PC-9 (cell line): ENCODE measurements around the gene PYROXD2. TPM values are rescaled to one million over a fixed set of nuclear protein-coding genes. Genes with fewer than 3 reads are reported as not detected.

Experiments used
- BruUV-seq: library from RNA; stranded (reverse); fragments of 400-500 nt; replicated peaks from 2 replicates; lab custom pipeline; 2021; lab: Mats Ljungman, UMichigan
- CTCF ChIA-PET: fragments of 300-600 bp; sonication (Branson Sonifier 250); formaldehyde crosslinking; loops from one replicate; lab custom pipeline; 2022; ENCODE audit warnings: antibody characterized with exemption; lab: Charles Lee
- POLR2A ChIA-PET: fragments of 300-600 bp; sonication (Branson Sonifier 250); formaldehyde crosslinking; loops from one replicate; lab custom pipeline; 2022; ENCODE audit warnings: antibody characterized with exemption; ENCODE audit not compliant: unreplicated experiment; lab: Charles Lee
- DNase-seq, 2 experiments: peaks; one replicate each; pipeline versions ENCODE4 v3.0.0 to v3.0.0-alpha.2; 2015 to 2022; ENCODE audit warnings: mixed read lengths in 1 of 2
- H2AFZ ChIP-seq: fragments of 200-600 bp; sonication (generic); 2 replicates; pipeline ENCODE4 v1.8.1; 2017; ENCODE audit warnings: antibody characterized with exemption
- H3F3A ChIP-seq: fragments of 200-600 bp; sonication (generic); 2 replicates; pipeline ENCODE4 v1.8.1; 2017; ENCODE audit warnings: antibody characterized with exemption, mild to moderate bottlenecking, low read depth; ENCODE audit not compliant: insufficient read depth
- H3K27ac ChIP-seq: fragments of 200-600 bp; sonication (generic); 2 replicates; pipeline ENCODE4 v1.6.1; 2016; ENCODE audit warnings: mixed run types
- H3K27me3 ChIP-seq: fragments of 200-600 bp; sonication (generic); 2 replicates; pipeline ENCODE4 v1.6.1; 2016; ENCODE audit warnings: low read depth, mixed run types; ENCODE audit not compliant: insufficient read depth
- H3K36me3 ChIP-seq: fragments of 200-600 bp; sonication (generic); 2 replicates; pipeline ENCODE4 v1.6.1; 2016; ENCODE audit warnings: low read depth, mixed run types
- H3K4me1 ChIP-seq: fragments of 200-600 bp; sonication (generic); replicated peaks from 2 replicates; pipeline ENCODE4 v1.6.1; 2016; ENCODE audit warnings: mixed run types; ENCODE audit not compliant: insufficient read depth
- H3K4me2 ChIP-seq: fragments of 200-600 bp; sonication (generic); 2 replicates; pipeline ENCODE4 v1.6.1; 2017; ENCODE audit warnings: mixed run types
- H3K4me3 ChIP-seq: fragments of 200-600 bp; sonication (generic); 2 replicates; pipeline ENCODE4 v1.6.1; 2016; ENCODE audit warnings: mixed run types
- H3K79me2 ChIP-seq: fragments of 200-600 bp; sonication (generic); 2 replicates; pipeline ENCODE4 v1.6.1; 2017; ENCODE audit warnings: low read depth, mixed run types
- H3K9me2 ChIP-seq: fragments of 200-600 bp; sonication (generic); 2 replicates; pipeline ENCODE4 v1.8.1; 2017; ENCODE audit warnings: mild to moderate bottlenecking; ENCODE audit not compliant: insufficient read depth
- H3K9me3 ChIP-seq: fragments of 200-600 bp; sonication (generic); 2 replicates; pipeline ENCODE4 v1.8.1; 2016; ENCODE audit warnings: low read depth; ENCODE audit not compliant: insufficient read depth
- H4K20me1 ChIP-seq: fragments of 200-600 bp; sonication (generic); 2 replicates; pipeline ENCODE4 v1.8.1; 2017; ENCODE audit not compliant: insufficient read depth
- CTCF ChIP-seq: fragments of 200-600 bp; sonication (generic); conservative IDR thresholded peaks from 2 replicates; pipeline ENCODE4 v1.6.1; 2017; ENCODE audit warnings: mixed run types, antibody characterized with exemption, mild to moderate bottlenecking, moderate library complexity
- EZH2 ChIP-seq: fragments of 200-600 bp; sonication (generic); IDR thresholded peaks from 2 replicates; pipeline ENCODE4 v1.8.0; 2017; ENCODE audit warnings: antibody characterized with exemption, low read depth
- intact Hi-C: fragments of 100-400 bp; cut with micrococcal nuclease; formaldehyde crosslinking; loops from one replicate; pipeline ENCODE4 v1.10.0; 2022; ENCODE audit not compliant: unreplicated experiment
- total RNA-seq: library from RNA; stranded (reverse); gene quantifications from 2 replicates; pipeline ENCODE4 v1.2.3, GENCODE V29; 2021

PYROXD2 gene
- total RNA-seq, 1 experiment from 2014 or later: 28.0 TPM

- no peak for DNase-seq
- ChIA-PET CTCF (no interaction called here), POLR2A (interaction anchor here (0.5 kb wide), 1 partner anchor 210 kb away, joined by 10 read pairs; no protein-coding TSS in a partner anchor)
- no peak overlapping the region for H3K4me3 ChIP-seq
- no peaks in the 10 kb centered on the region for H3K4me1 ChIP-seq
- no peak overlapping the region for H2AFZ ChIP-seq
- H4K20me1 ChIP-seq: no peaks in the 10 kb centered on the region
- no peak overlapping the region for H3K27ac ChIP-seq
- no peaks in the 10 kb centered on the region for H3K9me2 ChIP-seq
- intact Hi-C loops: no loop called here
- no peaks in the 10 kb centered on the region for H3K36me3 ChIP-seq
- no peak overlapping the region for H3K4me2 ChIP-seq
- no peaks in the 10 kb centered on the region for H3K79me2 ChIP-seq
- H3K9me3 ChIP-seq: no peaks in the 10 kb centered on the region; the same call in 1 of the 2 replicates
- no TSS peak for BruUV-seq
- TF ChIP-seq EZH2: no peak
- TF ChIP-seq CTCF: no peak
- no peaks in the 10 kb centered on the region for H3F3A ChIP-seq
- H3K27me3 ChIP-seq: no peaks in the 10 kb centered on the region
Observed at GRCh38 chr10:98353170-98353569, 61.8 kb downstream of the PYROXD2 start.

- Histone ChIP-seq H3K27me3 (no peaks in the 10 kb centered on the region), H3K4me1 (no peaks in the 10 kb centered on the region), H3K4me2 (no peak overlapping the region), H3K4me3 (no peak overlapping the region), H3K27ac (no peak overlapping the region), H3F3A (no peaks in the 10 kb centered on the region), H3K79me2 (no peaks in the 10 kb centered on the region), H4K20me1 (no peaks in the 10 kb centered on the region), H2AFZ (no peak overlapping the region), H3K9me2 (no peaks in the 10 kb centered on the region), H3K36me3 (no peaks in the 10 kb centered on the region), H3K9me3 (no peaks in the 10 kb centered on the region; the same call in 1 of the 2 replicates)
- ChIA-PET POLR2A (no interaction called here), CTCF (no interaction called here)
- no peak for DNase-seq
- TF ChIP-seq CTCF (no peak), EZH2 (no peak)
- BruUV-seq: no TSS peak
- intact Hi-C loops: no loop called here
Observed at GRCh38 chr10:98351831-98352402, 63.1 kb downstream of the PYROXD2 start.

DNA sequence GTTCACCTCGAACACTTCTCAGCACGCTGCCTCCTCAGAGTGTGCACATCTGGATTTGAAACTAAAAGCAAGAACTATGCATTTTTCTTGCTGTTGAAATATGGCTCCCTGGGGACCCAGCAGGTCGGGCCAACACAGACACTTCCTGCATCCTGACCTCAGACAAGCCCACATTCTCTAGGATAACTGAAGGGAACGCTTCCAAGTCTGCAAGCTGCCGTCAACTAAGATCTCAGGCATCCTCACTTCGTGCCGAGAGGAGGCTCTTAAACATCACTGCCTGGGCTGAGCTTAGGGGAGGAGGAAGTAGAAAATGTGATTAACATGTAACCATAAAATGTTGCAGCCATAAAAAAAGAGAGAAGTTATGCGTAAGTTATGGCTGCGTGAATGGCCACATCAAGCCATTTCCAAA is 65.5 kb downstream of the PYROXD2 start:
- no peak overlapping the region for H2AFZ ChIP-seq
- no peaks in the 10 kb centered on the region for H3F3A ChIP-seq
- ChIA-PET POLR2A (no interaction called here), CTCF (no interaction called here)
- no peaks in the 10 kb centered on the region for H3K9me2 ChIP-seq
- H3K4me3 ChIP-seq: no peak overlapping the region
- intact Hi-C loops: no loop called here
- TF ChIP-seq EZH2: no peak
- no peak for TF ChIP-seq CTCF
- DNase-seq: no peak
- H3K36me3 ChIP-seq: no peaks in the 10 kb centered on the region
- no peak overlapping the region for H3K4me2 ChIP-seq
- H3K27me3 ChIP-seq: no peaks in the 10 kb centered on the region
- no peak overlapping the region for H3K27ac ChIP-seq
- no TSS peak for BruUV-seq
- no peaks in the 10 kb centered on the region for H4K20me1 ChIP-seq
- peaks cover 4% of the 10 kb centered on the region; the same call in 1 of the 2 replicates for H3K9me3 ChIP-seq
- no peaks in the 10 kb centered on the region for H3K79me2 ChIP-seq
- no peaks in the 10 kb centered on the region for H3K4me1 ChIP-seq
